ENCODE measurements around the gene NECTIN4.

The NECTIN4 gene

DNA sequence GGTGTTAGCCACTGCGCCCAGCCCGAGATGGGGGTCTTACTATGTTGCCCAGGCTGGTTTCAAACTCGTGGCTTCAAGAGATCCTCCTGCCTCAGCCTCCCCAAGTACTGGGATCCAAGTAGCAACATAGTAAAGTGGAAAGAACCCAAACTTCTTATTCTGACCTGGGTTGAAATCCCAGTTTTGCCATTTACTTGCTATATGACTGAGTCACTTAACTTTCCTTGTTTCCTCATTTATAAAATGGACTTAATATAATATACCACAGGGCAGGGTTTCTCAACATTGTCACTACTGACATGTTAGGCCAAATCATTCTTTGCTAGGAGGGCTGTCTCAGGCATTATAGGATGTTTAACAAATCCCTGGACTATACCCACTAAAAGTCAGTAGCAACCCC is 21.8 kb upstream of the NECTIN4 start:
- DNase-seq: no peak

GRCh38 chr1:161106431-161106830 is 17.1 kb upstream of the NECTIN4 start:
- no peak for DNase-seq

- DNase-seq: no peak
These were observed 11.2 kb upstream of the NECTIN4 start for GRCh38 chr1:161100556-161100955.

GRCh38 chr1:161099090-161099802 is 9.9 kb upstream of the NECTIN4 start:
- no peak for DNase-seq

- peak; percentile 63 for DNase-seq
These were observed 9.1 kb upstream of the NECTIN4 start, which contains the start of gene KLHDC9 for GRCh38 chr1:161098210-161099068. KLHDC9 (plus strand) TSS chr1:161098361; CDS start chr1:161098536, 175 bp downstream.

GRCh38 chr1:161096530-161096929 is 7.2 kb upstream of the NECTIN4 start:
- no peak for DNase-seq

DNA sequence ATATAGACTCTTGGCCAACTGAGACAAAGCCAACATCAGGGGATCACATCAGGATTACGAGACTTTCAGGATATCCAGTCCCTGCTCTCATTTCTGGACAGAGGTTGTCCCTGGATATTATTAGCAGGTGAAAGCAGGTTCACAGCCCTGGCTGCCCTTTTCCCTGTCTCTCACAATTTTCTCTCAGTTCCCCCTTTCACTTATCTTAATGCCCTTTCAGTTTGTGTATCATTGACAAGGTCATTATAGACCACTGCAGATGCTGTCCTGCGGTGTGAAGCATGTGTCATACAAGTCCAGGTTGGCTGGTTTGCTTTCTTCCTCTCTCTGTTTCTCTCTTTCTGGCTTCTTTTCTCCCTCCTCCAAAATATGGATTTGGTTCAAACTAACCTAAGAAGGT is 6.7 kb upstream of the NECTIN4 start:
- DNase-seq: no peak

DNA sequence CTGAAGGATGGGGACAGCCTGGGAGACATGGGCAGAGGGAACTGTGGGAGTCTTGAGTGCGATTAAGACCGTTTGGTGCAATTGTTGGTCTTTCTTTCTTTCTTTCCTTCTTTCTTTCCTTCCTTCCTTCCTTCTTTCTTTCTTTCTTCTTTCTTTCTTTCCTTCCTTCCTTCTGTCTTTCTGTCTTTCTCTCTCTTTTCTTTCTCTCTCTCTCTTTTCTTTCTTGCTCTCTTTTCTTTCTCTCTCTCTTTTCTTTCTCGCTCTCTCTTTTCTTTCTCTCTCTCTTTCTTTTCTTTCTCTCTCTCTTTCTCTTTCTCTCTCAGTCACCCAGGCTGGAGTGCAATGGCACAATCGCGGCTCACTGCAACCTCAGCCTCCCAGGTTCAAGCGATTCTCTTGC is 5.9 kb upstream of the NECTIN4 start:
- DNase-seq: no peak

DNA sequence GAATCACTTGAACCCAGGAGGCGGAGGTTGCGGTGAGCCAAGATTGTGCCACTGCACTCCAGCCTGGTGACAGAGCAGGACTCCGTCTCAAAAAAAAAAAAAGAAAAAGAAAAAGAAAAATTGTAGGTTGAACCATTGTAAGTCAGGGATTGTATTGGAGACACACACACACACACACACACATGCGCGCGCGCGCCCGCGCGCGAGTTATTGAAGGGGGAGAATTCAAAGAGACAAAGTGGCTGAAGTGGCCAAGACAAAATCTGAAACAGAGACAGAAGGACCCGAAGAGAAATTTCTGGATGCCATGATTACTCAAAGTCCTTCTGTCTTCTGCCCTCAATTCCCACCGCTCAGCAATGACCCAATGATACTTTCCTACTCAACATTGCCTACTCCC is 5.1 kb upstream of the NECTIN4 start:
- no peak for DNase-seq

GRCh38 chr1:161092621-161093028 is 3.3 kb upstream of the NECTIN4 start:
- peak; percentile 65 for DNase-seq

- DNase-seq: no peak
These were observed 2.6 kb upstream of the NECTIN4 start for GRCh38 chr1:161091796-161092507.

- no peak for DNase-seq
These were observed 1.7 kb upstream of the NECTIN4 start for GRCh38 chr1:161091093-161091492.

DNA sequence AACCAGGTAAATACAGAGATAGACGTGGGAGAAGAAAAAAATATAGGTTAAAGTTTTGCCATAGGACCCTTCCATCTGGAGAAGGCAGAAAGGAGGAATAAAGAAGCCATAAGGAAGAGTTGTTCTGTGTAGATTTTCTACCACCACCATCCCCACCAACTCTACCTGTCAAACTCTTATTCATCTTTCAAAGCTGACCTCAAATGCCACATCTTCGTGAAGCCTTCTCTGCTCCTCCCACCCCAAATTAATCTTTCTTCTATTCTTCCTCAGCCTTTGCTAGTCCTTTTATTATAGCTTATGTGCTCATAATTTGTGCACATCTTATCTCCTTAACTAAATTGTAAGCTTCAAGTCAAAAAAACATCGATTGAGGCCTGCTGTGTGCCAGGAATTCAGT is 1.3 kb upstream of the NECTIN4 start:
- no peak for DNase-seq

DNA sequence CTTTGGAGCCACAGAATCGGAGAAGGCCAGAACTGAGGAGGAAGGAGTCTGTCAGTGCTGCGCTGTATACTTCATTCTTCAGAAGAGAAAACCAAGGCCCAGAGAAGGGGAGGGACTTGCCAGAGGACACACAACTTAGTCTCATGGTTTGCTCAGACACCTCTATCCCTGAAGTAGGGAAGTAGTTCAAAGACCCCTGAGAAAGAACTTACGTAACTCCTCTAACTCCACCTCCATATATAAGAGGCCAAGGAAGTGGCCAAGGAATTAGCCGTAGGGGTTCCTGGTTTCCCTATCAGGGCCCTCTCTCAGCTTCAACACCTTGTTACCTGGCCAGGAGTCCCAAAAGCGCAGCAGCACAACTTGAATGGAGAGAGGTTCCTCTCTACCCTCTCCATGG is 580 bp upstream of the NECTIN4 start:
- DNase-seq: no peak

GRCh38 chr1:161088587-161089110 is 709 bp downstream of the NECTIN4 start:
- no peak for DNase-seq

GRCh38 chr1:161086457-161086856 is 2.9 kb downstream of the NECTIN4 start:
- DNase-seq: no peak

DNA sequence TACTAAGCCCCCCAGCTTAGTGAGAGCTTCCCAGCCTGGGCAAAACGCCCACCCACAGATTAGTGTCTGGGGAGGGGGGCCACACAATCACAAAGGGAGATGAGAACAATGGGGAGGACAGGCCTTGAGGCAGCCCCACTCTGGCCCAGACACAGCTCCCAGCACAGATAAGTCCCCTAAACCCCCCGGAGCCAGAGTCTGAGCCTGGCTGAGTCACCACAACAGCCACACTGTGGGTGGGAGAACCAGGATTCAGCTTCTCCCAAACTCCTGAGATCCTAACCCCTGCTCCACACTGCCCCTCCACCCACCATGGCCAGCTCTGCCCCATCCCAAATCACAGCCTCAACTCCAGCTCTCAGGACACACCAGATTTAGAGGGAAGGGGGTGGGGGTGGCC is 4.2 kb downstream of the NECTIN4 start:
- no peak for DNase-seq

GRCh38 chr1:161084597-161084988 is 4.8 kb downstream of the NECTIN4 start:
- no peak for DNase-seq

GRCh38 chr1:161083748-161084596 is 5.4 kb downstream of the NECTIN4 start:
- no peak for DNase-seq

DNA sequence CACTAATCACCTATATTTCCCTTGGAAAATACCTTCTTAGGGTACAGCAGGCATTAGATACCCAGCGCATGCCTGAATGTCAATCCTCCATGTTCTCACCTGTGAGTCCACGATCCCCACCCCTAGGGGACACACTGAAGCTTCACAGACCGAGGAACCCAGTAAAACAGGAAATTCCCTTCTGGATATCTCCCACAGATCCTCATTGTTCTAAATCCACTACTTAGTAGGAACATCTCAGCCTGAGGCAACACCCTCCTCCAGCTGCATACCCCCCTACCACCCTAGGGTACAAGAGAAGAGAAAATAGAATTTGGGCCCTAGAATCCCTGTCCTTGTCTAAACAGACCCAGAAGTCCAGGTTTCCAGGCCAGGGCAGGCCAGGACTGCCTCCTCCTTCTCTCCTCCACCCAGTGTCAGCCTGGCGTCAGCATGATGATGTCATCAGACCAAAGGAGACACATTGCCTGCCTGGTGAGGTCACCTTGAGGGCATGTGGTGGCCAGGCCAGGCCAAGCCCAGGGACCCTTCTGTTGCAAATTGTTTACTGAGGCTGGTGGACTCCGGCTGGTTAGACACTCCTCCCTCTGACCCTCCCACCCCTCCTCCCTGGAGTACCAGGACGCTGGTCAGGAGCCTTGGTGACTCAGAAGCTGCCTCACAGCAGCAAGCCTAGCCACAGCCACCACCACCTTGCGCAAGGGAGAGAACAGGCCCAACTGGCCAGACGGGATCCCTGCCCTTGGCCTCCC is 6.2 kb downstream of the NECTIN4 start:
- DNase-seq: no peak

DNA sequence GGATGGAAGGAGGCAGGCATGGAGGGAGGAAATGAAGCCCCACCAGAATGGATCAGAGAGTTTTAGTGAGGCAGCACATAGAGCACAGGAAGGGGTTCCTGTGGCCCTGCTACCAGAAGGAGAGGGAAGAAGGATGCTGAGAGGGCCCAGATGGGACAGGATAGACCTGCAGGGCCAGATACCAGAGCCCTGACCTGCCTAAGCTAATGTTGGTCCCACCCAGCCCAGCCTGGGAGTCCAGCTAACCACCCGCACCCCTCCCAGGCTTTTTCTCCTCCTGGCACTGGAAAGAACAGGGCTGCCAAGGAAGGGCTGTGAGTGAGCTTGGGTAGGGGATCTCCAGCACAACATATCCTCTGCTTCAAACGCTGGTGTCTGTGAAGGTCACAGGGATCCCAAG is 6.9 kb downstream of the NECTIN4 start:
- DNase-seq: no peak

DNA sequence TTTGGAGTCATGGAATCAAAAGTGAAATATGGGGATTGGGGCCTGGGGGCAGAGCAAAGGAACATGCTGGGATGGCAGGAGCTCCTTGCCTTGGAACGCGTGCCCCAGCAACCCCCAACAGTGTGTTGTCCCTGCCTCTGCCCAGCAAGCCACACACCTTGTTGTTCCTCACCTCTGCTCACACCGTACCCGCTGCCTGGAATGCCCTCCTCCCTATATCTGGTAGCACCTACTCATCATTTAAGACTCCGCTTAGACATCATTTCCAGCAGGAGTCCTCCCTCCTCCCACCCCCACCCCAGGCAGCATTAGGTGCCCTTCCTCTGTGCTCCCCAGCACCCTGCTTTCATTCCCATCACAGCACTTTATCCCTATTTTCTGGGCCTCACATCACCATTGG is 7.8 kb downstream of the NECTIN4 start:
- no peak for DNase-seq

Measured in stimulated activated CD4-positive, alpha-beta T cell treated with anti-CD3 and anti-CD28 coated beads, Interleukin-4, amount 100 ng/mL, for 24 hours (primary cell).